Stimulated activated CD4-positive, alpha-beta T cell treated with anti-CD3 and anti-CD28 coated beads, Interleukin-15, amount 100 ng/mL, for 24 hours (primary cell): Measurements from ENCODE around the gene FAF1.

ENCODE experiments used
- DNase-seq: peaks from one replicate; pipeline ENCODE4 v3.0.0-alpha.2; 2020

FAF1 gene

GRCh38 chr1:50611675-50612074 is 348.4 kb downstream of the FAF1 start:
- DNase-seq, result no peak

DNA sequence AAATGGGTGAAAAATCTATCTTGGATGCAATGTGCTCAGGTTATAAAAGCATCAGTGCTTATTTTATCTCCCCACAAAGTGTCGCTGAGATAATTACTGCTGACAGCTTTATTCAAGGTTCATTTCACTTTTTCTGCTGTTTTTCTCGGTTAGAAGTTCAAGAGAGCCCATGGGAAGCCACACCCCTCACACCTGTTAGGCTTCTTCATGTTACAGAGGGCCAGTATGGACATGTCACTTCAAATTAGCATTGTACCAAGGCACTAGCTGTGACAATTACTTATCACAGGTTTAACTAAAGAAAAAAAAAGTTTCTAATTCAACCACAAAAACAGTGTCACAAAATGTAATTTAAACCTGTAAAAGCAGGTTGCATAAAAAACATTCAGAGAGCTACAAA is 349.5 kb downstream of the FAF1 start:
- no peak for DNase-seq

- no peak for DNase-seq
Measured at GRCh38 chr1:50609508-50609907, 350.6 kb downstream of the FAF1 start.

GRCh38 chr1:50605186-50605875 is 354.7 kb downstream of the FAF1 start:
- DNase-seq, result no peak

DNA sequence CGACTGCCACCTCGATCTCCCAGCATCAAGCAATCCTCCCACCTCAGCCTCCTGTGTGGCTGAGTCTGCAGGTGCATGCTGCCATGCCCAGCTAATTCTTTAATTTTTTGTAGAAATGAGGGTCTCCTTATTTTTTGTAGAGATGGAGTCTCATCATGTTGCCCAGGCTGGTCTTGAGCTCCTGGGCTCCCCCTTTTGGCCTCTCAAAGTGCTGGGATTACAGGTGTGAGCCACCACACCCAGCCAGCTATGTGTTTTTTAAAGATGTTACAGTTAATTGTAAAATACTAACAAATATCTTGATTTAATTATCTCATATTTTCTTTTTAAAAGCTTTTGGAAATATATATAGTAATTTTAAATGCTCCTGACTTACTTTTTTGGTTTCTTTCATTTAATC is 355.5 kb downstream of the FAF1 start:
- no peak for DNase-seq

DNA sequence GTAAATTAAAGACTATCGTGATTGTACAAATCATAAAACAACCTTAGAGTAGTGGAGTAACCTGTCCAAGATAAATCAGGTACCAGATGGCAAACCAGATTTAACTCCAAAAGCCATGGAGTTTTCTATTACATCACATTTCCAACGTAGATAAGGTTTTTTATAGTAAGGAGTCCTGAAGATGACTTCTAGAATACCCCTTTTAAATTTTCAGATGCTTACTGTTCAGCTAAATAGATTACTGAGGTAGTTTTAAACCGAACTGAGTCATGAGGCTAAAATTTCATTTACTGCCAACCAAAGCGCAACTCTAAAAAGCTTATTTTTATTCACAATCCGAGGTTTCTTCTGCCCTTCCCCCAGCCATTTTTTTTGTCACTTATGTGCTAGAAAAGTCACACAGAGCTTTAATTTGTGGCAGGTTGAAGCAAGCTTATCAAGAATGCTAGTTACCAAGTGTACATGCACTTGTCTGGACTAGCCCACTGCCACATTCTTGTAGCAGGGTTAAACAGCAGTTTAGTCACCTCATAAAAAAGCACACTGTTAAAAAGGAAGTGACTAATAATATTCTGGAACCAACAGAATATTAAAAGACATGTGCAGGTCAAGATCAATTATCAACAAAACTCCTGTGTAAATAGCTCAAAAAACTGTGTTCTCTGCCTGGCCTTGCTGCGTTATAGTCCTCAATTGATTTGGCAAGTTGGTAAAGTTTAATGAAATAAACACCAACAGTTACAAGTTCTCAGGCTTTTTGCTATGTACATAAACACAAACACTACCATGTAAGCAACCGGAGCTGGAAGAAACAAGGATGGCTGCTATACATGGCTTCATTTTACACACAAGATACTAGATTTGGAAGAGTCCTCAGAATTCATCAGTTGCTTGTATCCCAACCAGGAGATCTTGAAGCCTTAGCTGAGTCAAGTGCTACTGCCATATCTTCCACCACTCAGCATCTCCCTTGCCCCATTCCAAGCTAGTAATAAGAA is 356.5 kb downstream of the FAF1 start:
- no peak for DNase-seq

DNA sequence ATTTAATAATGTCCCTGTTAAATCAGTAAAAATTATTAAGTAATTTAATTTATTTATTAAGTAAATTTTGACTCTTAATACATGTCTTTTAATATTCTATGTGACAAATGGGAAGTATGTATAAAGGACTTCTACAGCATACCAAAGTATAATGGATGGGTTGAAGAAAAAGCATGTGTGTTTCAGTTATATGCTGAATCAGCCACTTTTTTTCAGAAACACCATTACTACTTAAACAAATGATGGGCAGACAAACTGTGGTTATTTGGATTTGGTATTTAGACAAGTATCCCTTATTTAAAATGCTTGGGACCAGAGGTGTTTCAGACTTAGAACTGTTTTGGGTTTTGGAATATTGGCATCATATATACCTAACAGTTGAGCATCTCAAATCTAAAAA is 360.5 kb downstream of the FAF1 start:
- no peak for DNase-seq

DNA sequence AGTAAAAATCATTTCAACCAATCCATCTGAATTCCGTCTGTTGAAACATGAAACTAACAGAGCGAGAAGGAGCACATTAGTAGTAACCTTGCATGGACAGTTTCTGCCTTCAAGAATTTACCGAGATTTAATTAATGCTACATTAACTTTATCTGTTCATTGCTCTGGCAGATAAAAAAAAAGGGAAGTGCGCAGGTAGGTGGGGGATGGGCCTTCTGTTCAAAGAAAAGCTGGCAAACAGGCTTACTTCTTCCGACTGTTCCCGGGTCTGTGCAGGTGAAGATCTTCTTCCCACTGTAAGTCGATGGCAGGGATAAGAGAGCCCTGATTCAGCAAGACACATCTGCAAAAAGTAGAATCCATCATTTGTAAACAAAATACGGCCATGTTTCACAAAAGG is 364.2 kb downstream of the FAF1 start:
- DNase-seq, result no peak

GRCh38 chr1:50593515-50593914 is 366.6 kb downstream of the FAF1 start:
- DNase-seq, result no peak

GRCh38 chr1:50591598-50591997 is 368.5 kb downstream of the FAF1 start:
- DNase-seq, result no peak

- DNase-seq, result no peak
Measured at GRCh38 chr1:50582346-50582745, 377.7 kb downstream of the FAF1 start.

- no peak for DNase-seq
Measured at GRCh38 chr1:50570066-50570468, 390.0 kb downstream of the FAF1 start.

DNA sequence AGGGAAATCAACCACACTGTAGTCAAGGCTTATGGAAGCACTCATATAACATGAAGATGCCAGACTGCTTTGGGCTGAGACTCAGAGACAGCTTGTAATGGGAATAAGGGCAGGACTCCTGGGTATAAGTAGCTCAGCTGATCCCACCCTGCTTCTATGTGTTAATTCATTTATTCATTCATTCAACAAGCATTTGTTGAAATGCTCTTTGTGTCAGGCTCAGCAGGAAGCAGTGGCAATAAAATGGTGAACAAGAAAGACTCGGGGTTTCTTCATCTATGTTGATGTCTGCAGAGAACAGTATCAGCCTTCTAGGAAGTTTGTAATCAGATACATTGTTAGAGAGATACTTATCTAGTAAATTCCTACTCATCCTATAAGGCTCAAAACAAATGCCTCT is 391.3 kb downstream of the FAF1 start:
- DNase-seq, result no peak

- DNase-seq, result no peak
Measured at GRCh38 chr1:50566405-50566804, 393.7 kb downstream of the FAF1 start.

DNA sequence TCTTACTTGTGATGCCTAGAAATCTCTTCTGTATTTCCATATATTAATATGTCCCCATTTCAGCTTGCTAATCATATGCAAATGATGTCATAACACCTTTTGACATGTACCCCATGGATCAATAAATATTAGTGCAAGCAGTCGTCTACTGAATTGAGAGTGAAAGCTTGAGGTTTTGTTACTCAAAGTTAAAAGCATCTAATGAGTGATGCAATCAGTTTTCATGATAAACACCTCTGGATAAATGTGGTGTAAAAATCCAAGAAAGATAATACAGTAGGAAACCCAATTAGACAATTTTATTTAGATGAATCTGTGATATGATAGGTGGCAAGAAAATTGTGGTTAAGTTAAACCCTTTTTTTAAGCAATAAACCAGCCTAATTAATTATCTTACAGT is 395.6 kb downstream of the FAF1 start:
- no peak for DNase-seq

- DNase-seq, result no peak
Measured at GRCh38 chr1:50562106-50562505, 398.0 kb downstream of the FAF1 start.

- no peak for DNase-seq
Measured at GRCh38 chr1:50559421-50559820, 400.6 kb downstream of the FAF1 start.

DNA sequence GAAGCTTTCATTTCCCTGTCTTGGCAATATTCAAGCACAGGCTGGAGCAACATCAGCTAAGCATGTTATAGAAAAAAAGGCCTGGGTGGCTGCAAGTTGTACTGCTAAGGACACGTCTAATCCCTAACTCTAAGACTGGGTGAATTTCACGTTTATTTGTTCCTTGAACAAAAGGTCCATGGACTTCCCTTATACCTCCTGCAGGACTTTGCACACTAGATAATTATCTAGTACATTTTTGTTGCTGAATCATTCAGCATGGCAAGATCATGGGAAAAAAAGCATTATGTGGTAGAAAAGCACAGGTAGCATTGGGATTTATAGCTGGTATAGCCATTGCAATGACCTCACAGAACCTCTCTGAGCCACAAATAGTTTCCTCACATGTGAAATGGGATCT is 406.1 kb downstream of the FAF1 start:
- no peak for DNase-seq

- no peak for DNase-seq
Measured at GRCh38 chr1:50548243-50548642, 411.8 kb downstream of the FAF1 start.

- DNase-seq, result no peak
Measured at GRCh38 chr1:50542362-50542761, 417.7 kb downstream of the FAF1 start.

DNA sequence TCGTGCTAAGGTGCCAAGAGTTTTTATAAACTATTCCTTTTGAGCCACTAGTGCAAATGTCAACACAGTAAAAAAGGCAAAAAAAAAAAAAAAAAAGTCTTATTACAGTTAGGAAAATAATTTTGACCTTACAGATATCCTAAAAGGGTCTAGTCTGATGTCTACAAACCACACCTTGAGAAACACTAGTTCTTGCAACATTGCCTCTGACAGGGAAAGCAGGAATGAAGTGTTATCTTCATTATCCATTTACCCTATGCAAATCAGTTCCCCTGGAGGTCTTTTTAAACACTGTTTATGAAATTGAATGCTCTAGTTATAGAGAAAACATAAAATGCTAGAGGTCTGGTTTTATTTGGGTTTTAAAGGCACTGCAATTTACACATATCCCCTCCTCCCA is 421.6 kb downstream of the FAF1 start:
- no peak for DNase-seq

DNA sequence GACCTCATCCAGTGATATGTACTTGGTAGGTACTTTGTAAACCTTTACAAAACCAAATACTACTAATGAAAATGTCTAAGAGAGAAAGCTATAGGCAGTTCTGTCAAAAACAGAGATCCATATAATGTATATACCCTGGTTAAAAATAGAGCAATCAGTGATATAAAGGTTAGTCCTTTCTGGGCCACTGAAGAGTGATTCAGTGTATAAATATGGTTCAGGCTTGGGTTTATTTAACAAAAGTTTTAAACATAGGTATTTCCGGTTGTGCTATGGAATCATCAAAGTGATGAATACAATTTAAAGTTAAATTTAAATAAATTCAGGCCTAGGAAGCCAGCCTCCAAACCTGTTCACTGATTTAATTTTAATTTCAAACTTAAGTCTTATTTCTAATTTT is 428.5 kb downstream of the FAF1 start:
- DNase-seq, result no peak

DNA sequence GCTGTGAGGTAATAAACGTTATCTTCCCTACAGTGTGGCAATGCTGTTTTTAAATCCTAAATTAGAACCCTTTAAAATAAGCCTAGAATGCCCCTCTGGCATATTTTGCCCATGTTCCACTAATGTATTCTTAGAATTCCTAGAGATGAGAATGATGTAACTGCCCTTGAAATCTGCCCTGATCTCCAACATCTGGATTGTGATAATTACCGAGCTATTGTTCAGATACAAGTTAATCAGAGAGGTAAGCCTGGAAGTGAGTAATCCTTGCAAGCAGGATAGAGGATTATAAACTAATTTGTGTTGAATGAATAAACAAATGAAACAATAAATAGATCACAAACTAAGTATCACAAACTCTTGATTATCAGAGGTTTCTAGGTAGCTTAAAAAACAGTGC is 429.0 kb downstream of the FAF1 start:
- no peak for DNase-seq

GRCh38 chr1:50529510-50529909 is 430.6 kb downstream of the FAF1 start:
- no peak for DNase-seq
